GM12865 (cell line): ENCODE results near the gene ITPKB.
"Not testable (repeated sequence)": the region's sequence is repeated elsewhere in the genome, so short reads cannot be mapped to it uniquely, and the experiment has no call there.

ENCODE experiments used
- DNase-seq: peaks from one replicate; pipeline ENCODE4 v3.0.0; 2010; ENCODE audit warnings: low read depth
- H3K4me3 ChIP-seq: 2 replicates; pipeline ENCODE4 v1.5.1; 2011; ENCODE audit warnings: mild to moderate bottlenecking, low read depth, low read length, control low read depth
- CTCF ChIP-seq: IDR thresholded peaks from 2 replicates; pipeline ENCODE4 v1.5.1; 2011; ENCODE audit warnings: low read length, control low read depth, low read depth, inconsistent platforms; ENCODE audit not compliant: insufficient read depth; ENCODE audit errors: missing control alignments

Gene ITPKB

GRCh38 chr1:226772446-226773139 lies 33.5 kb upstream of the ITPKB start:
- H3K4me3 ChIP-seq: no peak overlapping the region
- DNase-seq: peak; percentile 73
- no peak for TF ChIP-seq CTCF

GRCh38 chr1:226767170-226767569 lies 28.1 kb upstream of the ITPKB start:
- not testable (repeated sequence) for DNase-seq, H3K4me3 ChIP-seq

DNA sequence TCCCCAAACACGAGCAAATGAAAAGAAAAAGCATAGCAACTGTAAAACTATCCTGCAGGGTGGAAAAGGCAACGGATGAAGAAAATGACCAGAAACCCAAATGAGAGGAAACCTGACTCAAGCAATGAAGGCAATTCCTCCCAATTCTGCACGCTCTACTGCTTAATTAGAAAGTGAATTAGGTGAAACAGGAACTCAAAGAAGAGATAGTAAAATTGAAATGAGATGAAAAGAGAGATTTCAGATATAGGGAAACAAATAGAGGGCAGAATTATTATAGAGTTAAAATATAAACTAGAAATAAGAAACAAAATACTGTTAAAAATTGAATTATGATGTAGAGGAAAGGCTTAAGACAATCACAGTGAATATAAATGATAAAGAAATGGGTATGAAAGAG lies 27.5 kb upstream of the ITPKB start:
- no peak overlapping the region for H3K4me3 ChIP-seq
- no peak for DNase-seq
- no peak for TF ChIP-seq CTCF

- no peak for TF ChIP-seq CTCF
- no peak overlapping the region for H3K4me3 ChIP-seq
Measured at GRCh38 chr1:226764533-226764932, 25.5 kb upstream of the ITPKB start.

GRCh38 chr1:226763905-226764264 lies 24.8 kb upstream of the ITPKB start:
- peak; percentile 64 for DNase-seq
- no peak overlapping the region for H3K4me3 ChIP-seq
- TF ChIP-seq CTCF: no peak

More at GRCh38 chr1:226764533-226764932, 25.5 kb upstream of the ITPKB start:
- peak; percentile 83 for DNase-seq

GRCh38 chr1:226762988-226763904 lies 24.2 kb upstream of the ITPKB start:
- TF ChIP-seq CTCF: no peak
- no peak overlapping the region for H3K4me3 ChIP-seq
- DNase-seq: no peak

DNA sequence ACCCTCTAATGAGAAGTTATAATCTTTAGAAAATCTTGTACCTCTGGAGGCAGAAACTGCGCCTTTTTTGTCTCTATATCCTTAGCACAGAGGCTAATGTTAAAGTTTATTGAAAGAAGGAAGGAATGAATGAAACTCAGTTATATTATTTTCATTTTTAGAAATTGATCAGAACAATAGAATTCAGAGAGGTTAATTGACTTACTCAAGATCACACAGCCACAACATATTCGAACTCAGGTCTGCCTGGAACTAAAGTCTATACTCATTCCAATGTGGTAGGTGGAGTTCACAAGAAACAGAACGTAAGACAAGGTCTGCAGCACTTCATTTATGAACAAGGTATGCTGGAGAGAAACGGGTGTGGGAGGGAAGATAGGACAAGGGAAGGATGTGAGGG lies 23.0 kb upstream of the ITPKB start:
- no peak for TF ChIP-seq CTCF
- DNase-seq: no peak
- no peak overlapping the region for H3K4me3 ChIP-seq
